22Rv1 (cell line): ENCODE data around the gene ATP5MK.

ENCODE experiments used
- ZFX ChIP-seq: fragments of 450-650 bp; IDR thresholded peaks from 2 replicates; pipeline ENCODE4 v1.6.1; 2017; ENCODE audit warnings: antibody characterized with exemption, borderline replicate concordance
- TF ChIP-seq, protein P1 (sequence below): fragments of 450-650 bp; IDR thresholded peaks from 2 replicates; pipeline ENCODE4 v1.5.1; 2017; ENCODE audit warnings: mild to moderate bottlenecking

DNA sequence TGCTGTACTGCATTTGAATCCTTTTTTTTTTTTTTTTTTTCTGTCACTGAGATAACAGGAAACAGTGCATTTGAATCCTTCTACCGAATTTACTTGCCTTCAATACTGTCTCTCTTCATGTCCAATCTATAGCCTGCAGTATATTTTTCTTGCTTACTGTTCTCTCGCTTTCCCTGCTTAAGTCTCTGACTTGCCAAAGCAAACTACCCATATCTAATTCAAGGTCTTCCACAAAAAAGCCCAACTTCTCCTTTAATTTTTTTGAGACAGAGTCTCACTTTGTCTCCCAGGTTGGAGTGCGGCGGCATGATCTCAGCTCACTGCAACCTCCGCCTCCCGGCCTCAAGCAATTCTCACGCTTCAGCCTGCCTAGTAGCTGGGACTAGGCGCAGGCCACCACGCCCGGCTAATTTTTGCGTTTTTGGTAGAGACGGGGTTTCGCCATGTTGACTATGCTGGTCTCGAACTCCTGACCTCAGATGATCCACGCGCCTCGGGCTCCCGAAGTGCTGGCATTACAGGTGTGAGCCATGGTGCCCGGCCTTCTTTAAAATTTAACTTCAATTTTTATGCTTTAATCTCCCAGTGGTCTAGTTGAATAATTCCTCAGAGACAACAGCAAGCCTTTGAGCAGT, 1.0 kb upstream of the ATP5MK start:
- TF ChIP-seq, protein P1, sequence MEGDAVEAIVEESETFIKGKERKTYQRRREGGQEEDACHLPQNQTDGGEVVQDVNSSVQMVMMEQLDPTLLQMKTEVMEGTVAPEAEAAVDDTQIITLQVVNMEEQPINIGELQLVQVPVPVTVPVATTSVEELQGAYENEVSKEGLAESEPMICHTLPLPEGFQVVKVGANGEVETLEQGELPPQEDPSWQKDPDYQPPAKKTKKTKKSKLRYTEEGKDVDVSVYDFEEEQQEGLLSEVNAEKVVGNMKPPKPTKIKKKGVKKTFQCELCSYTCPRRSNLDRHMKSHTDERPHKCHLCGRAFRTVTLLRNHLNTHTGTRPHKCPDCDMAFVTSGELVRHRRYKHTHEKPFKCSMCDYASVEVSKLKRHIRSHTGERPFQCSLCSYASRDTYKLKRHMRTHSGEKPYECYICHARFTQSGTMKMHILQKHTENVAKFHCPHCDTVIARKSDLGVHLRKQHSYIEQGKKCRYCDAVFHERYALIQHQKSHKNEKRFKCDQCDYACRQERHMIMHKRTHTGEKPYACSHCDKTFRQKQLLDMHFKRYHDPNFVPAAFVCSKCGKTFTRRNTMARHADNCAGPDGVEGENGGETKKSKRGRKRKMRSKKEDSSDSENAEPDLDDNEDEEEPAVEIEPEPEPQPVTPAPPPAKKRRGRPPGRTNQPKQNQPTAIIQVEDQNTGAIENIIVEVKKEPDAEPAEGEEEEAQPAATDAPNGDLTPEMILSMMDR: no peak
- no peak for TF ChIP-seq ZFX
